Measurements from ENCODE around the gene IDH3G. TPM values are rescaled to one million over a fixed set of nuclear protein-coding genes. Genes with fewer than 3 reads are reported as not detected.
"Not testable (repeated sequence)": the region's sequence is repeated elsewhere in the genome, so short reads cannot be mapped to it uniquely, and the experiment has no call there.

Gene IDH3G
- total and polyA plus RNA-seq, 2 of the 8 experiments (the other 6 are each of a cell fraction or from before 2014, with no cell fraction given), result 39.4 to 66.7 TPM

DNA sequence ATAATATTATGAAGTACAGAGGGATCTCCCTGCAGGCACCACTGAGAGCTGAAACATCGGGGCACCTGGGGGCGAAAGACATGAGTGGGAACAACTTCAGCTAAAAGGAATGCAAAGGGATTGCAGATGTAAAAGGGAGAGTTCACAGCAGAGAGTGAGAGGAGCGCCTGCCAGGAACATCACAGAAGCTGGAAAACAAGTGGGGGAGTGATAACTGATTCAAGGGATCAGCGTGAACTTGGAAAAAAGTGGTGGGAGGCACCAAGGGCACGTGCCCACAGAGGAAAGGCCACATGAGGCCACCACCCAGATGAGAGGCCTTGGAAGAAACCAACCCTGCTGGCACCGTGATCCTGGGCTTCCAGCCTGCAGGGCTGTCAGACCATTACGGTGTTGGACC, 45.2 kb downstream of the IDH3G start:
- H4K20me1 ChIP-seq (replicated peaks in 1 of 2; ENCODE audit: control insufficient read depth in 1 of 2, insufficient read depth in 2 of 2, low read length in 2 of 2); H3K9me3 ChIP-seq (ENCODE audit: insufficient read depth in 2 of 2, low read depth in 1 of 2, low read length in 1 of 2); H4K8ac ChIP-seq (ENCODE audit: extremely low read depth, insufficient read depth, low read length); H3K79me1 ChIP-seq (ENCODE audit: low read depth, low read length); DNase-seq (ENCODE audit: low read depth in 1 of 2, low spot score in 2 of 2); H3K27me3 ChIP-seq (replicated peaks in 1 of 4; ENCODE audit: control insufficient read depth in 3 of 4, extremely low read depth in 1 of 4, insufficient read depth in 3 of 4, low read length in 3 of 4); H2BK15ac ChIP-seq (ENCODE audit: low read length); H3K23ac ChIP-seq (ENCODE audit: insufficient read length); H2AFZ ChIP-seq (ENCODE audit: low read length); H3K4me2 ChIP-seq (ENCODE audit: insufficient read depth in 1 of 2, low read depth in 2 of 2, low read length in 2 of 2); H3K14ac ChIP-seq (ENCODE audit: insufficient read length); CTCF ChIA-PET (ENCODE audit: partially characterized antibody); H2BK5ac ChIP-seq (ENCODE audit: low read depth, low read length); H3K4me1 ChIP-seq (replicated peaks in 1 of 4; ENCODE audit: control insufficient read depth in 3 of 4, insufficient read depth in 4 of 4, low read length in 3 of 4); H3K18ac ChIP-seq (ENCODE audit: extremely low read depth, low read length); H4K91ac ChIP-seq (replicated peaks; ENCODE audit: insufficient read length, low read length); H2BK12ac ChIP-seq (ENCODE audit: low read depth, low read length); H3K9ac ChIP-seq (replicated peaks in 1 of 4; ENCODE audit: extremely low read depth in 1 of 4, low read depth in 3 of 4, low read length in 3 of 4); H3K4ac ChIP-seq (replicated peaks; ENCODE audit: insufficient read length, low read depth, low read length); H3K36me3 ChIP-seq (ENCODE audit: control insufficient read depth in 2 of 4, insufficient read depth in 4 of 4, low read length in 3 of 4); H2BK20ac ChIP-seq (ENCODE audit: low read length); H2BK120ac ChIP-seq (replicated peaks; ENCODE audit: low read depth, low read length); H3K79me2 ChIP-seq (ENCODE audit: control insufficient read depth in 1 of 2, insufficient read depth in 2 of 2, low read length in 2 of 2); FAIRE-seq; H4K5ac ChIP-seq (ENCODE audit: insufficient read length, low read depth, low read length); H3K23me2 ChIP-seq (ENCODE audit: low read depth, low read length); H3K4me3 ChIP-seq (ENCODE audit: extremely low read depth in 1 of 4, insufficient read depth in 2 of 4, low read depth in 3 of 4, low read length in 4 of 4); H2AK5ac ChIP-seq (ENCODE audit: low read depth, low read length); H3K56ac ChIP-seq (replicated peaks; ENCODE audit: insufficient read length, low read depth, low read length); H3K27ac ChIP-seq (ENCODE audit: low read depth, low read length): not testable (repeated sequence)
- POLR2A ChIA-PET (ENCODE audit: partially characterized antibody), result interaction anchor here (0.7 to 2.0 kb wide), 2 partner anchors 22 to 223 kb away, joined by 5 read pairs; partner anchors contain the start of gene HCFC1
- WGBS, 2 experiments (ENCODE audit: extremely low coverage in 1 of 2, insufficient coverage in 1 of 2, insufficient read length in 1 of 2, insufficient replicate concordance in 2 of 2, low coverage in 1 of 2, low lambda C conversion rate in 2 of 2, missing lambda C conversion rate in 1 of 2), result 89% methylated on average over 5 of the region's 7 CpGs; no CpG with 5 or more reads in 1 of the 2 experiments

GRCh38 chrX:153746991-153747390, 47.2 kb downstream of the IDH3G start:
- not testable (repeated sequence) for H4K91ac ChIP-seq (replicated peaks; ENCODE audit: insufficient read length, low read length); FAIRE-seq; H3K4me2 ChIP-seq (ENCODE audit: insufficient read depth in 1 of 2, low read depth in 2 of 2, low read length in 2 of 2); H2BK120ac ChIP-seq (replicated peaks; ENCODE audit: low read depth, low read length); H3K23me2 ChIP-seq (ENCODE audit: low read depth, low read length); H4K5ac ChIP-seq (ENCODE audit: insufficient read length, low read depth, low read length); H3K27me3 ChIP-seq (replicated peaks in 1 of 4; ENCODE audit: control insufficient read depth in 3 of 4, extremely low read depth in 1 of 4, insufficient read depth in 3 of 4, low read length in 3 of 4); H3K9ac ChIP-seq (replicated peaks in 1 of 4; ENCODE audit: extremely low read depth in 1 of 4, low read depth in 3 of 4, low read length in 3 of 4); H3K4me1 ChIP-seq (replicated peaks in 1 of 4; ENCODE audit: control insufficient read depth in 3 of 4, insufficient read depth in 4 of 4, low read length in 3 of 4); H2BK15ac ChIP-seq (ENCODE audit: low read length); H3K36me3 ChIP-seq (ENCODE audit: control insufficient read depth in 2 of 4, insufficient read depth in 4 of 4, low read length in 3 of 4); H2AK5ac ChIP-seq (ENCODE audit: low read depth, low read length); H3K4ac ChIP-seq (replicated peaks; ENCODE audit: insufficient read length, low read depth, low read length); H2BK20ac ChIP-seq (ENCODE audit: low read length); H3K56ac ChIP-seq (replicated peaks; ENCODE audit: insufficient read length, low read depth, low read length); H4K20me1 ChIP-seq (replicated peaks in 1 of 2; ENCODE audit: control insufficient read depth in 1 of 2, insufficient read depth in 2 of 2, low read length in 2 of 2); H4K8ac ChIP-seq (ENCODE audit: extremely low read depth, insufficient read depth, low read length); H2BK5ac ChIP-seq (ENCODE audit: low read depth, low read length); H2AFZ ChIP-seq (ENCODE audit: low read length); H3K79me2 ChIP-seq (ENCODE audit: control insufficient read depth in 1 of 2, insufficient read depth in 2 of 2, low read length in 2 of 2); H3K79me1 ChIP-seq (ENCODE audit: low read depth, low read length); H3K4me3 ChIP-seq (ENCODE audit: extremely low read depth in 1 of 4, insufficient read depth in 2 of 4, low read depth in 3 of 4, low read length in 4 of 4); H3K9me3 ChIP-seq (ENCODE audit: insufficient read depth in 2 of 2, low read depth in 1 of 2, low read length in 1 of 2); H2BK12ac ChIP-seq (ENCODE audit: low read depth, low read length); H3K14ac ChIP-seq (ENCODE audit: insufficient read length); H3K27ac ChIP-seq (ENCODE audit: low read depth, low read length); H3K23ac ChIP-seq (ENCODE audit: insufficient read length); DNase-seq (ENCODE audit: low read depth in 1 of 2, low spot score in 2 of 2); H3K18ac ChIP-seq (ENCODE audit: extremely low read depth, low read length)
- ChIA-PET POLR2A (ENCODE audit: partially characterized antibody) (interaction anchor here (0.6 kb wide), 1 partner anchor 368 kb away, joined by 3 read pairs; no protein-coding TSS in a partner anchor), CTCF (ENCODE audit: partially characterized antibody) (interaction anchor here (1.0 to 1.5 kb wide), 2 partner anchors 17 to 20 kb away, joined by 3 to 4 read pairs; partner anchors contain the start of gene PLXNB3)
- 95% methylated on average over 6 of the region's 6 CpGs; no CpG with 5 or more reads in 1 of the 2 experiments for WGBS, 2 experiments (ENCODE audit: extremely low coverage in 1 of 2, insufficient coverage in 1 of 2, insufficient read length in 1 of 2, insufficient replicate concordance in 2 of 2, low coverage in 1 of 2, low lambda C conversion rate in 2 of 2, missing lambda C conversion rate in 1 of 2)

Data from H1 (cell line).